Measurements from ENCODE around the gene FBXO31.

The FBXO31 gene

DNA sequence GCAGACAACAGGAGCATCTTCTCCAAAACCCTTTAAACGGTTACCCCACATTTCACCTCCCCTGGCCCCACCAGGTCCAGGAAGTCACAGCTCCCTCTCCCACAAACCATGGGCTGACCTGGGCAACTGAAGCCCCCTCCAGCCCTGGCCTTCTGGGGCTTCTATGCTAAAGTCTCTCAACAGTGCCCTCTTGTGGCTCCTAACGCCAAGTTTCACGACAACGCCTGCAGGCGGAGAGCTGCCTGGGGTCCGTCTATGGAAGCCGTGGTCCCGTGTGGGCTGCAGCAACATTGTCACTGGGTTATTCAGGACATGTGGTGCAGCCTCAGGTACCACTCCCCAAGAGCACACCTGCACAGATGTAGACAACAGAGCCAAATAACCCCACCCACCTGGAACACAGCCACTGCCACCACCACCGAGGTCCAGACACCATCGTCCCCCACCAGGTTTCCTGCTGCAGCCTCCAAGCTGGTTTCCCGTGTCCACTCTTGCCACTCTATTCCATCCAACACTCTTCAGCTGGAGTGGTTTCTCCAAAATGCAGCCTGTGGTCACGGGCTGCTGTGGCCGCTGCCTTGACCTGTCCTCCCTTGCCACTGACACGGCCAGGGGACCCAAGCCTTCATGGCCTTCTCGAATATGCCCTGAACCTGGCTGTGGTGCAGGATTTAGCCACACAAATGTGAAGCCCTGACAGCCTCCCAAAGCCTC is 85.5 kb downstream of the FBXO31 start:
- DNase-seq (ENCODE audit: low spot score), result peak; percentile 71
- TF ChIP-seq, protein P1, sequence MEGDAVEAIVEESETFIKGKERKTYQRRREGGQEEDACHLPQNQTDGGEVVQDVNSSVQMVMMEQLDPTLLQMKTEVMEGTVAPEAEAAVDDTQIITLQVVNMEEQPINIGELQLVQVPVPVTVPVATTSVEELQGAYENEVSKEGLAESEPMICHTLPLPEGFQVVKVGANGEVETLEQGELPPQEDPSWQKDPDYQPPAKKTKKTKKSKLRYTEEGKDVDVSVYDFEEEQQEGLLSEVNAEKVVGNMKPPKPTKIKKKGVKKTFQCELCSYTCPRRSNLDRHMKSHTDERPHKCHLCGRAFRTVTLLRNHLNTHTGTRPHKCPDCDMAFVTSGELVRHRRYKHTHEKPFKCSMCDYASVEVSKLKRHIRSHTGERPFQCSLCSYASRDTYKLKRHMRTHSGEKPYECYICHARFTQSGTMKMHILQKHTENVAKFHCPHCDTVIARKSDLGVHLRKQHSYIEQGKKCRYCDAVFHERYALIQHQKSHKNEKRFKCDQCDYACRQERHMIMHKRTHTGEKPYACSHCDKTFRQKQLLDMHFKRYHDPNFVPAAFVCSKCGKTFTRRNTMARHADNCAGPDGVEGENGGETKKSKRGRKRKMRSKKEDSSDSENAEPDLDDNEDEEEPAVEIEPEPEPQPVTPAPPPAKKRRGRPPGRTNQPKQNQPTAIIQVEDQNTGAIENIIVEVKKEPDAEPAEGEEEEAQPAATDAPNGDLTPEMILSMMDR (IDR thresholded peaks at IDR 0.05; ENCODE audit: extremely low read depth, missing control alignments), result peak; percentile 77

DNA sequence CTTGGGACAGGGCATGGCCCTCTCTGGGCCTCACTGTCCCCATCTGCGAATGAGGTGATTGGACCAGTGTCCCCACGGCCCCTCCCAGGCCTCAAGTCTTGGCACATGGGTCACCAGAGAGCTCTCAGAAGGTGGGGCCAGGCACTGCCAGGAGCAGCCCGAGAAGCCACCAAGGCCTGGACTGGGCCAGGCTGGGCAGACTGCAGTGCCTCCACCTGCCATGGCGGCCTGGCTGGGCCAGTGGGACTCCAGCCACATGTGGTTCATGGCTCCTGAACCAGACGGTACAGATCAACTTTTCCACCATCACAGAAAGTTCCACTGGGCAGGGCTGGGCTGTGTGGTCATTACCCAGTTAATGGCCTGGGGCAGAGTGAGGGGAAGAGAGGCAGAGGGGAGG is 86.2 kb downstream of the FBXO31 start:
- TF ChIP-seq, protein P1 (IDR thresholded peaks at IDR 0.05; ENCODE audit: extremely low read depth, missing control alignments), result no peak

GRCh38 chr16:87295661-87296531 is 87.7 kb downstream of the FBXO31 start:
- DNase-seq (ENCODE audit: low spot score), result no peak
- TF ChIP-seq, protein P1 (IDR thresholded peaks at IDR 0.05; ENCODE audit: extremely low read depth, missing control alignments), result no peak

More for the DNA sequence above, 86.2 kb downstream of the FBXO31 start:
- no peak for DNase-seq (ENCODE audit: low spot score)

DNA sequence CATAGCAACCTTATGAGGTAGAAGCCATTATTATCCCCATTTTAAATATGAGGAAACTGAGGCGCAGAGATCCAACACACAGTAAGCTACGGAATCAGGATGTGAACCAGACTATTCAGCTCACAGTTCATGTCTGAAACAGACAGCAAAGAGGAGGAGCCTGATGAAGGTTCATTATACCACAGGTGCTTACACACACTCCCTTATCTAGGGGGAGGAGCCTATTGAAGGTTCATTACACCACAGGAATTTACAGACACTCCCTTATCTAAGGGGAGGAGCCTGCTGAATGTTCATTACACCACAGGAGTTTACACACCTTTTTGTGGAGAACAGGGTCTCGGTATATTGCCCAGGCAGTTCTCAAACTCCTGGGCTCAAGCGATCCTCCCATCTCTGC is 88.3 kb downstream of the FBXO31 start:
- no peak for DNase-seq (ENCODE audit: low spot score)
- TF ChIP-seq, protein P1 (IDR thresholded peaks at IDR 0.05; ENCODE audit: extremely low read depth, missing control alignments), result no peak

GRCh38 chr16:87293990-87294389 is 89.6 kb downstream of the FBXO31 start:
- TF ChIP-seq, protein P1 (IDR thresholded peaks at IDR 0.05; ENCODE audit: extremely low read depth, missing control alignments), result no peak

GRCh38 chr16:87291944-87292343 is 91.6 kb downstream of the FBXO31 start:
- TF ChIP-seq, protein P1 (IDR thresholded peaks at IDR 0.05; ENCODE audit: extremely low read depth, missing control alignments), result no peak
- DNase-seq (ENCODE audit: low spot score), result no peak

More at GRCh38 chr16:87293990-87294389, 89.6 kb downstream of the FBXO31 start:
- no peak for DNase-seq (ENCODE audit: low spot score)
